Caco-2 (cell line): ENCODE data around the gene LRP1B. TPM values are rescaled to one million over a fixed set of nuclear protein-coding genes. Genes with fewer than 3 reads are reported as not detected.

ENCODE experiments used
- BruUV-seq: library from RNA; stranded (reverse); fragments of 400-500 nt; replicated peaks from 2 replicates; lab custom pipeline; 2021; lab: Mats Ljungman, UMichigan
- CTCF ChIA-PET: fragments of 300-600 bp; sonication (Branson Sonifier 250); formaldehyde crosslinking; loops from one replicate; lab custom pipeline; 2022; ENCODE audit warnings: antibody characterized with exemption; lab: Charles Lee
- POLR2A ChIA-PET: fragments of 300-600 bp; sonication (Branson Sonifier 250); formaldehyde crosslinking; loops from one replicate; lab custom pipeline; 2022; ENCODE audit warnings: antibody characterized with exemption; lab: Charles Lee
- DNase-seq, 2 experiments: peaks; one replicate each; pipeline versions ENCODE4 v3.0.0 to v3.0.0-alpha.2; 2020 to 2022
- H3K27me3 ChIP-seq: replicated peaks from 2 replicates; pipeline ENCODE4 v1.6.0; 2011; ENCODE audit warnings: low read length; ENCODE audit not compliant: control insufficient read depth, insufficient read depth
- H3K36me3 ChIP-seq: 2 replicates; pipeline ENCODE4 v1.5.1; 2011; ENCODE audit warnings: low read length; ENCODE audit not compliant: control insufficient read depth, insufficient read depth
- H3K4me1 ChIP-seq: fragments of 250-450 bp; sonication (Bioruptor Pico); 2 replicates; pipeline ENCODE4 v1.5.1; 2020; ENCODE audit warnings: mild to moderate bottlenecking
- H3K4me3 ChIP-seq: 2 replicates; pipeline ENCODE4 v1.5.1; 2011; ENCODE audit warnings: low read depth, mild to moderate bottlenecking, control low read depth, low read length
- H3K9me3 ChIP-seq: fragments of 250-450 bp; sonication (Bioruptor Pico); 2 replicates; pipeline ENCODE4 v1.5.1; 2020; ENCODE audit warnings: mild to moderate bottlenecking, moderate library complexity
- H3K27ac Mint-ChIP-seq: one replicate; pipeline ENCODE4 v1.8.0; 2022; ENCODE audit warnings: mixed read lengths; ENCODE audit not compliant: unreplicated experiment
- H3K27me3 Mint-ChIP-seq: one replicate; pipeline ENCODE4 v1.8.0; 2022; ENCODE audit warnings: mixed read lengths; ENCODE audit not compliant: insufficient read depth, unreplicated experiment
- H3K36me3 Mint-ChIP-seq: one replicate; pipeline ENCODE4 v1.8.0; 2022; ENCODE audit warnings: mild to moderate bottlenecking, mixed read lengths; ENCODE audit not compliant: insufficient read depth, unreplicated experiment
- H3K4me1 Mint-ChIP-seq: one replicate; pipeline ENCODE4 v1.8.0; 2022; ENCODE audit warnings: low read depth, mixed read lengths; ENCODE audit not compliant: unreplicated experiment
- H3K4me3 Mint-ChIP-seq: one replicate; pipeline ENCODE4 v1.8.0; 2022; ENCODE audit warnings: mild to moderate bottlenecking, moderate library complexity, mixed read lengths; ENCODE audit not compliant: unreplicated experiment
- H3K9me3 Mint-ChIP-seq: one replicate; pipeline ENCODE4 v1.8.0; 2022; ENCODE audit warnings: mixed read lengths; ENCODE audit not compliant: unreplicated experiment
- intact Hi-C: fragments of 100-400 bp; cut with micrococcal nuclease; formaldehyde crosslinking; loops from one replicate; pipeline ENCODE4 v1.10.0; 2022; ENCODE audit not compliant: unreplicated experiment
- total RNA-seq: library from RNA; stranded (reverse); gene quantifications from 2 replicates; pipeline ENCODE4 v1.2.3, GENCODE V29; 2022
- TF ChIP-seq, protein P1 (sequence below), 2 experiments: fragments of 200-600 bp in 1 of 2; IDR thresholded peaks; 1 replicate in 1 of 2; 2 replicates in 1 of 2; pipeline versions ENCODE4 v1.5.1 to v1.8.0; 2011 to 2022; ENCODE audit warnings: antibody characterized with exemption in 1 of 2, control low read depth in 1 of 2, inconsistent platforms in 1 of 2, low read depth in 1 of 2, low read length in 1 of 2, mild to moderate bottlenecking in 1 of 2, moderate library complexity in 1 of 2; ENCODE audit not compliant: insufficient read depth in 1 of 2, severe bottlenecking in 1 of 2, unreplicated experiment in 1 of 2

Gene LRP1B
- total RNA-seq, 1 experiment from 2014 or later, result not detected

DNA sequence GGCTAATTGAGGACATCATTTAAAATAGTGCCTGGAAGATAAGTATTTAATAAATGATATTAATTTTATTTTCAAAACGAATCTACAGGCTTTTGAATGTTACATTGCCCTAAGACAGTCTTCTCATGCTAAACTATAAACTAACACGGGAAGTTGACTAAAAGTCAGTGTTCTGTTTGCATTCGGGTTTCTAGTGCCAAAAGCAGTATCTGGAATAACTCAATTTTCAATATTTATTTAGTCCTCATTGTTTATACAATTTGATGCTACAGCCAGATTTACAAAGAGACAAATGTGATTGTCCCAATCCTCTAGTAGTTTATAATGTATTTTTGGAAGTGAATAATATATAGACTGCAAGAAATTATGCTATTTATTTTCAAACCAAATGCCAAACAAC, 429.2 kb downstream of the LRP1B start:
- ChIA-PET POLR2A (no interaction called here), CTCF (no interaction called here)
- Histone ChIP-seq H3K36me3 (no peaks in the 10 kb centered on the region), H3K27me3 (no peaks in the 10 kb centered on the region), H3K4me3 (no peak overlapping the region), H3K9me3 (no peaks in the 10 kb centered on the region), H3K4me1 (no peaks in the 10 kb centered on the region)
- Mint-ChIP-seq H3K4me1 (no peaks in the 10 kb centered on the region), H3K27me3 (peaks cover 10% of the 10 kb centered on the region), H3K4me3 (no peak overlapping the region), H3K9me3 (no peaks in the 10 kb centered on the region), H3K27ac (no peak overlapping the region), H3K36me3 (no peaks in the 10 kb centered on the region)
- no TSS peak for BruUV-seq
- no peak for DNase-seq
- TF ChIP-seq, protein P1, sequence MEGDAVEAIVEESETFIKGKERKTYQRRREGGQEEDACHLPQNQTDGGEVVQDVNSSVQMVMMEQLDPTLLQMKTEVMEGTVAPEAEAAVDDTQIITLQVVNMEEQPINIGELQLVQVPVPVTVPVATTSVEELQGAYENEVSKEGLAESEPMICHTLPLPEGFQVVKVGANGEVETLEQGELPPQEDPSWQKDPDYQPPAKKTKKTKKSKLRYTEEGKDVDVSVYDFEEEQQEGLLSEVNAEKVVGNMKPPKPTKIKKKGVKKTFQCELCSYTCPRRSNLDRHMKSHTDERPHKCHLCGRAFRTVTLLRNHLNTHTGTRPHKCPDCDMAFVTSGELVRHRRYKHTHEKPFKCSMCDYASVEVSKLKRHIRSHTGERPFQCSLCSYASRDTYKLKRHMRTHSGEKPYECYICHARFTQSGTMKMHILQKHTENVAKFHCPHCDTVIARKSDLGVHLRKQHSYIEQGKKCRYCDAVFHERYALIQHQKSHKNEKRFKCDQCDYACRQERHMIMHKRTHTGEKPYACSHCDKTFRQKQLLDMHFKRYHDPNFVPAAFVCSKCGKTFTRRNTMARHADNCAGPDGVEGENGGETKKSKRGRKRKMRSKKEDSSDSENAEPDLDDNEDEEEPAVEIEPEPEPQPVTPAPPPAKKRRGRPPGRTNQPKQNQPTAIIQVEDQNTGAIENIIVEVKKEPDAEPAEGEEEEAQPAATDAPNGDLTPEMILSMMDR (IDR thresholded peaks at IDR 0.05; ENCODE audit: insufficient read depth in 1 of 2, low read depth in 1 of 2, low read length in 1 of 2, severe bottlenecking in 1 of 2, unreplicated experiment in 1 of 2), result no peak
- intact Hi-C loops, result no loop called here

- Histone ChIP-seq H3K27me3 (no peaks in the 10 kb centered on the region), H3K36me3 (no peaks in the 10 kb centered on the region), H3K4me3 (no peak overlapping the region), H3K4me1 (no peaks in the 10 kb centered on the region), H3K9me3 (no peaks in the 10 kb centered on the region)
- CTCF ChIA-PET, result no interaction called here
- intact Hi-C loops, result no loop called here
- Mint-ChIP-seq H3K9me3 (no peaks in the 10 kb centered on the region), H3K27me3 (peaks cover 12% of the 10 kb centered on the region), H3K36me3 (no peaks in the 10 kb centered on the region), H3K4me1 (no peaks in the 10 kb centered on the region), H3K4me3 (no peak overlapping the region), H3K27ac (no peak overlapping the region)
- POLR2A ChIA-PET, result no interaction called here
- TF ChIP-seq, protein P1 (IDR thresholded peaks at IDR 0.05; ENCODE audit: insufficient read depth in 1 of 2, low read depth in 1 of 2, low read length in 1 of 2, severe bottlenecking in 1 of 2, unreplicated experiment in 1 of 2), result no peak
- no peak for DNase-seq
- no TSS peak for BruUV-seq
Measured at GRCh38 chr2:141699573-141699972, 431.2 kb downstream of the LRP1B start.

GRCh38 chr2:141698500-141698899, 432.3 kb downstream of the LRP1B start:
- Histone ChIP-seq H3K9me3 (no peaks in the 10 kb centered on the region), H3K36me3 (no peaks in the 10 kb centered on the region), H3K27me3 (no peaks in the 10 kb centered on the region), H3K4me1 (no peaks in the 10 kb centered on the region), H3K4me3 (no peak overlapping the region)
- intact Hi-C loops, result no loop called here
- Mint-ChIP-seq H3K27ac (no peak overlapping the region), H3K36me3 (no peaks in the 10 kb centered on the region), H3K4me3 (no peak overlapping the region), H3K4me1 (no peaks in the 10 kb centered on the region), H3K27me3 (peaks cover 9% of the 10 kb centered on the region), H3K9me3 (no peaks in the 10 kb centered on the region)
- no peak for DNase-seq
- TF ChIP-seq, protein P1 (IDR thresholded peaks at IDR 0.05; ENCODE audit: insufficient read depth in 1 of 2, low read depth in 1 of 2, low read length in 1 of 2, severe bottlenecking in 1 of 2, unreplicated experiment in 1 of 2), result no peak
- CTCF ChIA-PET, result no interaction called here
- no TSS peak for BruUV-seq
- POLR2A ChIA-PET, result no interaction called here
